ENCODE results near the gene TIMM22. TPM values are rescaled to one million over a fixed set of nuclear protein-coding genes. Genes with fewer than 3 reads are reported as not detected.

Gene TIMM22
- polyA plus RNA-seq, 4 donors, result 15.6 to 16.3 (median 15.7) TPM

- no peak for DNase-seq (ENCODE audit: low read depth in 4 of 4, low spot score in 3 of 4)
Observed at GRCh38 chr17:1000597-1001461, 3.9 kb downstream of the TIMM22 start.

- no peak for DNase-seq (ENCODE audit: low read depth in 4 of 4, low spot score in 3 of 4)
Observed at GRCh38 chr17:1001640-1002411, 4.9 kb downstream of the TIMM22 start.

GRCh38 chr17:1002412-1002753, 5.5 kb downstream of the TIMM22 start:
- DNase-seq (ENCODE audit: low read depth in 4 of 4, low spot score in 3 of 4), result no peak

- DNase-seq (ENCODE audit: low read depth in 4 of 4, low spot score in 3 of 4), result no peak
Observed at GRCh38 chr17:1002771-1003555, 6.0 kb downstream of the TIMM22 start.

- DNase-seq (ENCODE audit: low read depth in 4 of 4, low spot score in 3 of 4), result no peak
Observed at GRCh38 chr17:1003633-1003971, 6.7 kb downstream of the TIMM22 start.

- no peak for DNase-seq (ENCODE audit: low read depth in 4 of 4, low spot score in 3 of 4)
Observed at GRCh38 chr17:1003972-1004768, 7.2 kb downstream of the TIMM22 start.

- no peak for DNase-seq (ENCODE audit: low read depth in 4 of 4, low spot score in 3 of 4)
Observed at GRCh38 chr17:1004769-1005295, 7.9 kb downstream of the TIMM22 start.

GRCh38 chr17:1005361-1005946, 8.5 kb downstream of the TIMM22 start:
- DNase-seq (ENCODE audit: low read depth in 4 of 4, low spot score in 3 of 4), result no peak

- no peak for DNase-seq (ENCODE audit: low read depth in 4 of 4, low spot score in 3 of 4)
Observed at GRCh38 chr17:1006054-1006453, 9.1 kb downstream of the TIMM22 start.

GRCh38 chr17:1007310-1008007, 10.5 kb downstream of the TIMM22 start:
- no peak for DNase-seq (ENCODE audit: low read depth in 4 of 4, low spot score in 3 of 4)

- no peak for DNase-seq (ENCODE audit: low read depth in 4 of 4, low spot score in 3 of 4)
Observed at GRCh38 chr17:1008008-1008761, 11.3 kb downstream of the TIMM22 start.

GRCh38 chr17:1009229-1010085, 12.5 kb downstream of the TIMM22 start:
- DNase-seq (ENCODE audit: low read depth in 4 of 4, low spot score in 3 of 4), result no peak

GRCh38 chr17:1010086-1010450, 13.1 kb downstream of the TIMM22 start:
- no peak for DNase-seq (ENCODE audit: low read depth in 4 of 4, low spot score in 3 of 4)

GRCh38 chr17:1010586-1010985, 13.7 kb downstream of the TIMM22 start:
- DNase-seq (ENCODE audit: low read depth in 4 of 4, low spot score in 3 of 4), result no peak

GRCh38 chr17:1011138-1011537, 14.2 kb downstream of the TIMM22 start:
- DNase-seq (ENCODE audit: low read depth in 4 of 4, low spot score in 3 of 4), result no peak

GRCh38 chr17:1011760-1012735, 15.1 kb downstream of the TIMM22 start:
- no peak for DNase-seq (ENCODE audit: low read depth in 4 of 4, low spot score in 3 of 4)
